ENCODE measurements around the gene IFNGR1.

DNA sequence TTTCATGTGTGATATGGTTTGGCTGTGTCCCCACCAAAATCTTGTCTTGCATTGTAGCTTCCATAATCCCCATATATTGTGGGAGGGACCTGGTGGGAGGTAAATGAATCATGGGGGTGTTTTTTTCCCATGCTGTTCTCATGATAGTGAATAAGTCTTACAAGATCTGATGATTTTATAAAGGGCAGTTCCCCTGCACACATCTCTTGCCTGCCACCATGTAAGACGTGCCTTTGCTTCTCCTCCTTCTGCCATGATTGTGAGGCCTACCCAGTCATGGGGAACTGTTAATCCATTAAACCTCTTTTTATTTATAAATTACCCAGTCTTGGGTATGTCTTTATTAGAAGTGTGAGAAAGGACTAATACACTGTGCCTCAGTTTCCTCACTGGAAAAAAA lies 41.6 kb downstream of the IFNGR1 start:
- TF ChIP-seq, protein P1, sequence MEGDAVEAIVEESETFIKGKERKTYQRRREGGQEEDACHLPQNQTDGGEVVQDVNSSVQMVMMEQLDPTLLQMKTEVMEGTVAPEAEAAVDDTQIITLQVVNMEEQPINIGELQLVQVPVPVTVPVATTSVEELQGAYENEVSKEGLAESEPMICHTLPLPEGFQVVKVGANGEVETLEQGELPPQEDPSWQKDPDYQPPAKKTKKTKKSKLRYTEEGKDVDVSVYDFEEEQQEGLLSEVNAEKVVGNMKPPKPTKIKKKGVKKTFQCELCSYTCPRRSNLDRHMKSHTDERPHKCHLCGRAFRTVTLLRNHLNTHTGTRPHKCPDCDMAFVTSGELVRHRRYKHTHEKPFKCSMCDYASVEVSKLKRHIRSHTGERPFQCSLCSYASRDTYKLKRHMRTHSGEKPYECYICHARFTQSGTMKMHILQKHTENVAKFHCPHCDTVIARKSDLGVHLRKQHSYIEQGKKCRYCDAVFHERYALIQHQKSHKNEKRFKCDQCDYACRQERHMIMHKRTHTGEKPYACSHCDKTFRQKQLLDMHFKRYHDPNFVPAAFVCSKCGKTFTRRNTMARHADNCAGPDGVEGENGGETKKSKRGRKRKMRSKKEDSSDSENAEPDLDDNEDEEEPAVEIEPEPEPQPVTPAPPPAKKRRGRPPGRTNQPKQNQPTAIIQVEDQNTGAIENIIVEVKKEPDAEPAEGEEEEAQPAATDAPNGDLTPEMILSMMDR (IDR thresholded peaks at IDR 0.05), result no peak
- no peak for TF ChIP-seq POLR2A (IDR thresholded peaks at IDR 0.05)
- TF ChIP-seq EP300 (IDR thresholded peaks at IDR 0.05), result no peak
- TF ChIP-seq POLR2AphosphoS5 (IDR thresholded peaks at IDR 0.05), result no peak
